Activated CD8-positive, alpha-beta memory T cell treated with anti-CD3 and anti-CD28 coated beads, Interleukin-2, amount 50 U/mL, for 24 hours (primary cell): ENCODE results near the gene CNTNAP4.

Source experiments
- DNase-seq: peaks from one replicate; pipeline ENCODE4 v3.0.0-alpha.2; 2020; ENCODE audit errors: extremely low read depth

Gene CNTNAP4

DNA sequence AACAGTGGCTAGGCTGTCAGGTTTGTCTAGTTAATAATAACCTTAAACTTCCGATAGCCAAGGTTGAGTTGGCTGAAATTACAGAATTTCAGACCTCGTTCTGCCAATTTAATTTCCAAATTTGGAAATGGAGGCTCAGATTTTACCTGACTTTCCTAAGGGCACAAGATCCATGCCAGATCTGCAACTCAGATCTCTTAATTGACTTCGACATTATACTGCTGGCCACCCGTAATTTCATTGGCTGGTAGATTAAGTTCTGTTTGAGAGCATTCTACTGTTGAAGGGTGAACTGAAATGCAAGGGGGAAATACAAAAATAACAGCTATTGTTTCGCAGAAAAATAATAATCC lies 210.8 kb downstream of the CNTNAP4 start:
- no peak for DNase-seq

DNA sequence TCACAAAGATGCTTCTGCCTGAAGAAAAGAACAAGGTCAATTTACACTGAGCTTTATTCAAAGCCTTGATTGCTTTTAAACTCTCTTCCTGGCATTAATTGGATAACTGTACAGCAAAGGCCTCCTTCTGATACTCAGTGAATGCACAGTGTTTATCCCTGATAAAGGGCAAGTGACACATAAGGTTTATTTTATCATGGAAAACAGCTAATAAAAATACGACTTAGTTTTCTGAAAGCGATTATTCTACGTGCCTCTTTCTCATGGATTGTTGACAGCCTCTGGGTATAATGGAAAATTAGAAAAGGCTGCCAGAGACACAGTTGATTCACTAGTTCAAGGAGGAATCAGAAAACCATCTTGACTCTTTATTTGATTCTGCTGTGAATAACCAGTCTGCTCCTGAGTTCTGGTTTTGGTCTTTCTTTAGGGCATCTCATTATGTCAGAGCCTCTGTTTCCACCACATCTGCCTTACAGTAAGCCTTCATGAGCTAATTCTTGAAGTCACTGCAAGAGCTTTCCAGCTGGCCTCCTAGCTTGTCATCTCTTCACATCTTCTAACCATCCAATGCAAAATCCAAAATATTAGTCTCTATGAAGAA lies 212.9 kb downstream of the CNTNAP4 start:
- no peak for DNase-seq

DNA sequence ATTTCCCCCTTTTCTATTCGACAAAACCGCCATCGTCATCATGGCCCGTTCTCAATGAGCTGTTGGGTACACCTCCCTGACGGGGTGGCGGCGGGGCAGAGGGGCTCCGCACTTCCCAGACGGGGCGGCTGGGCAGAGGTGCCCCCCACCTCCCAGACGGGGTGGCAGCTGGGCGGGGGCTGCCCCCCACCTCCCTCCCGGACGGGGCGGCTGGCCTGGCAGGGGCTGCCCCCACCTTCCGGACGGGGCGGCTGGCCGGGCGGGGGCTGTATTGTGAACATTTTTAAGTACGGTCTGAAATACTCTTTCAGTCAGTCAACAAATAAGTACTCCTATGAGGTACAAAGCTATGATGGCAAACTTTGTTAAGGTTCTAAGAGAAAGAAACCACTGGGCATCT lies 222.8 kb downstream of the CNTNAP4 start:
- DNase-seq, result no peak

DNA sequence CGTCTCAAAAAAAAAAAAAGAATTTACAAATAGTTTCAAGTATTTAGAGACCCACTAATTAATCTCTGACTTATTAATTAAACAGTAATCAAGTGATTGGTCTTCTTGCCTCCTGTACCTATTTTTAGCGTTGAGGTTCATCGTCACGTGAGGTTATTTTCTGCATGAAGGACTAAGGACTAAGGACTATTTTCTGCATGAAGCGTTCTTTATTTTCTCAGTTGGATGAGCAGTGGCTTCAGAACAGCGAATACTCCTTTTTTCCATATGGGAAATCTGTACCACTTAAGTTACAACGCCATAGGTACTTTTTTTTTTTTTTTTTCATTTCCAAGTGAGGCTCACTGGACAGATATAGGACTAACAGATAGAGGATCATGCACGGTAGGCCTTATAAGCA lies 224.9 kb downstream of the CNTNAP4 start:
- DNase-seq, result no peak

DNA sequence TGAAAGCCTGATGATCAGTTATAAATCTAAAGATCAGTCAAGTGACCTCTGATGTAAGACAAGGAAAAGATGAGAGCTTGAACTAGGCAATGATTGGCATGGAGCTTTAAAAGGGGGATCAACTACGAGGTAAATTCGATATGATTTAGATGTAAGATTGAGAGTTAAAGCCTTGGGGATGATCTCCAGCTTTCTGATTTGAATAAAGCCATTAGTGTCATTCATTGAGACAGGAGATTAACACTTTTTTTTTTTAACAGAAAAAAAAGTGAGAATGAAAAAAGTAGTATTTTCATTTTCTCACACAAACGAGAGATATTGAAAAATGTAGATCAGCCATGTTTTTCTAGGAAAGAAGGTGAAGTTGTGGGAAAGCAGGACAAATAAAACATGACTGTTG lies 225.4 kb downstream of the CNTNAP4 start:
- DNase-seq, result no peak

DNA sequence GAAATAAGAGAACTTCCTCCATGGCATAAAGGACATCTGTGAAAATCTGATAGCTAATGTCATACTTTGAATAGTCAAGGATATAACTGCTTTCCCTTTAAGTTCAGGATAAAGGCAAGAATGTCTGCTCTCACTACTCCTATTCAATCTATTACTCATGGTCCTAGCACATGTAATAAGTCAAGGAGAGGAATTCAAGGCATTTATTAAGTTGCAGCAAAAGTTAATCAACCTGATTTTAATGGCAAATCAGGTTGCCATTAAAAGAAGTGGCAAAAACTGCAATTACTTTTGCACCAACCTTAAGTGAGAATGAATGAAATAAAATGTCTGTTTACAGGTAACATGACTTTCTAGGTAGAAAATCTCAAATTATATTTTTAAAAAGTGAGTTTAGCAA lies 225.9 kb downstream of the CNTNAP4 start:
- DNase-seq, result no peak

DNA sequence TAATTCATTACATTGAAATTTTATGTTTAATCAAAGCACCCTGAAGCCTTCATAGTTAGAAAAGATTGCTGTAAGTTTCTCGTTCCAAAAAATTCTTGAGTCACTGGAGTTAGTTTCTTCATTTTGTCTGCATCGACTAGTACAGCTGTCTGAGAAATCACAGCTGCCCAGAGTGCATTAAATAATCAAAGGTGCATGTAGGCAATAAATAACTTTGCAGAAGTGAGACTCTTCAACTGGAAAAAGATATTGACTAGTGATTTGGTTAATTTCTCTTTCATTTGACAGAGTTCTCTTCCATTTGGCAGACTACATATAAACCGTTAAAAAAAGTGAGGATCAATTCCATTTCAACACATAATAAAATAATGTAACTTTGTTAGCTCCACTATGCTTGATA lies 234.0 kb downstream of the CNTNAP4 start:
- DNase-seq, result no peak

DNA sequence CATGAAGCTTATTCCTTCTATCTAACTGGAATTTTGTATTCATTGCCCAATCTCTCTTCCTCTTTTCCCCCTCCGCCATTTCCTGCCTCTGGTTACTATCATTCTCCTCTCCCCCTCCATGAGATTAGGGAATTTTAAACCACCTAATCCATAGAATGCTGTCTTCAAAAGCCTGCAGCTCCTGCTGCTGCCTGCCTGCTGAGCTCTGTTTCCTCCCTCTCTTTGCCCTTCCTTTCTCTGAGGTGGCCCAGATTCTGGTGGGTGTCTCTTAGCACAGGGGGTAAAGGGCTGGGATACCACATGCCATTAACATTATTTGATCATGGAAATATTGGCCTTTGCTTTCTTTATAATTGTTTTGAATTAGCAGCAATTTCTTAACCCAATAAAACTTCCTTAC lies 241.6 kb downstream of the CNTNAP4 start:
- no peak for DNase-seq

DNA sequence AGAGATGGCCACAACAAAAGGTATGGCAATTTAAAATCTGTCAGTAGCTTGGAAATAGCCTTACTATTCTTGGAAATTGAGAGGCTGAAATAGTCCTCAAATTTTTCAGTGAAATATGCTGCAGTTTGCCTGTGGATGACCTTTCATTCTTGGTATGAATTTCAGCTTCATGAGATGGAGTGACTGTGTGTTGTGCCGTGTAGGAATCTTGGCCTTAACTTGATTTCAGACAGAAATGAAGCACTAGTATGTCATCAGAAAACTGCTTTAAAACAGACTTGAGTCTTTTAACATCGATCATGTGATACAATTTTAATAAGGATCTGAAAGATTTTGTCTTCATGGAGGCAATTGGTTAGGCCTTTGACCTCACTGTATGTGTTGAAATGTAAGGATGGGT lies 247.2 kb downstream of the CNTNAP4 start:
- DNase-seq, result no peak

DNA sequence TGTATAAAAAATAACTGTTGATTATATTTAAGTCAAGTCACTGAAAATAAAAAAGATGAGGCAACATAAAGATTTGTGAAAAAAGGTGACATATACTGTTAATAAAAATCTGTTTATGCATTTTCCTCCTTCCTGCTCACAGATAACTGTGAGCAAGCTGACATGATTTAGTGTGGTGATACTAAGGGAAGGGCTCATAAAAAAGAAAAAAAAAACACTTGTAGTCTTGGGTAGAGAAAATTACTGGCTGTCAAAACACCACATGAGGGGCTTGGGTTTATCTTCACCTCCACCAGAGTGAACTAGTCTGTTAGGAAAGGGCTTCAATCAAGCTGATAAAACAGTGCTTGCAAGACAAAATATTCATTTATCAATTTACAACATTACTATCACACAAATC lies 247.6 kb downstream of the CNTNAP4 start:
- DNase-seq, result no peak

DNA sequence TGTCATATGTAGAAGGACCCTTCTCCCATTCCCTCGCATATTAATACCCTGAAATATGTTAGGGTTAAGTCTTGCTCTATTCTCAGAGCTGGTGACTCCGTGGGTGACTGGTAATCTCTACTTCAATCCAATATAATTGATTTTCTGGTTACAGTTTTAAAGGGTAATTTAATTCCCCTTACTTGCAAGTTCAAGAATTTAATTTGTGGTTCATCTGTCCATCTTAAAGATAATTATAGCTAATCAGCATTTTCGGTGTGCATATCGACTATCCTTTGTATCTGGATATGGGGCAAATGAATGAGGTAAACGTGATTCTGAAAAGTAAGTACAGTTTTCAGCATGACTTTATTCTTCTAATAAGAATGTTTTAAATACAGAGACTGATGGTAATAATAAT lies 250.0 kb downstream of the CNTNAP4 start:
- no peak for DNase-seq

DNA sequence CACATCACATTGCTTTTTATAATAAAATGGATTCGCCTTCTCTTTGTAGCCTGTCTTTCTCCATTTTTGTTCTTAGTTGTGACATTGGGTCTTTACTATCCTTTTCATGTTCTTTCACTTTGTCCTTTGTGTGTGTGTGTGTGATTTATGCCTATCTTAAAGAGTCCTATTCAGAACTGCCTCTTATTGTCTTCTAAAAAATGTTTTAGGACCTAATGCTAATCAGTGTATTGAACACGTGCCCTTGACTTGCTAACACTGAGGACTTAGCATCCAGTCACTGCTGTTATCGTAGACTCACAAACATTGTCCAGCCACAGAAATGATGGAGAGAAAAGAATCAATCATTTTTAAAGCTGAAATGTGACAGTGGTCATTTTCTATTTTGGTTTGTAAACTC lies 251.9 kb downstream of the CNTNAP4 start:
- DNase-seq, result no peak

DNA sequence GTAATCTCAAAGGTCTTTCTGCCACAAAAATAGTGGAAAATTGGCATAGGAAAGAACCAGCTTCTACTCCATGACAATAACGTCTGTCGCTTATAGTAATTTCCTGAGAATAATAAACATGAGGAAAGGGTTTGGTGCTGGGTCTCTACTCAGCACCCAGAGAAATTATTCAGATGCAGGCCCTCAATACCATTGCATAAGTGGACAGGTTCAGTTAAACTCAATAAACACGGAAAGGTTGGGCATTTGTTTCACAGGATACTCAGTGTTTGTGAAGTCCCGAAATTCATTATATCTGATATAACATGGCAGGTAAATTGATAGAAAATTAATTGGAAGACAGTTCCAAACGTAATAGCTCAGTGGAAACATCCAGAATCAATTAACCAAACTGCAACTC lies 254.0 kb downstream of the CNTNAP4 start:
- no peak for DNase-seq

DNA sequence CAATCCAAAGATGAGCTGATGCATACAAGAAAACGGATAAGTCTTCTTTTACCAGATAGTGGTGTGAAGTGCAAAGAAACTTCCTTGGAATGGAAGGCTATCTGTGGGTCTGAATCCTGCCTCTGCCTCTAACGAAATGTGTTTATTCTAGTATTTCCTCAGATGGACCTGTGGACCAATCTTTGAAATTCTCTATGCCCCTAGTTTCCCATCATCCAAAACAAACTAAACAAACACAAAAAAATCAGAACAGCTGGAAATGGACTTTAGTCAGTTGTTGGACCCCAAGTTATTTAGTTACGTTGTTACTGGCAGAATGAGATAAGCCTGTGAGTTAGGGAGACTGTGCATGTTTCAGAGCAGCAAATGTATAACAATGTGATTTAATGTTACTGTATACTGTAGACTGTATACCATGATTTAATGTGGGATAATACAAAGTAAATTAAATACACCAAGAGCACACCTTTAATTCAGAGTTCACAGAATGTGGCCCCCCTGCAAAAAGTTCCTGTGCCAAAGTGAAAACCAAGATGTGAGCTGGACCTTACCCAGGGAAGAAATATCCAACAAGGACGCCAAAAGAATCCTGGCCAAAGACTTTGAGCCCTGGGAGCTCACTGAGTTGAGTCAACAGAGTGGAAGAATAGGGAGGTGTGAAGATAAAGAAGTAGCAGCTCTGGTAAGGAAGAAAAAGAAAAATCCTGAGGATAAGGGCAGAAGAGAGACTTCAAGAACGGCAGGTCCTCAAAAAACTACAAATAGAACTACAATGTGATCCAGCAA lies 255.2 kb downstream of the CNTNAP4 start:
- no peak for DNase-seq

DNA sequence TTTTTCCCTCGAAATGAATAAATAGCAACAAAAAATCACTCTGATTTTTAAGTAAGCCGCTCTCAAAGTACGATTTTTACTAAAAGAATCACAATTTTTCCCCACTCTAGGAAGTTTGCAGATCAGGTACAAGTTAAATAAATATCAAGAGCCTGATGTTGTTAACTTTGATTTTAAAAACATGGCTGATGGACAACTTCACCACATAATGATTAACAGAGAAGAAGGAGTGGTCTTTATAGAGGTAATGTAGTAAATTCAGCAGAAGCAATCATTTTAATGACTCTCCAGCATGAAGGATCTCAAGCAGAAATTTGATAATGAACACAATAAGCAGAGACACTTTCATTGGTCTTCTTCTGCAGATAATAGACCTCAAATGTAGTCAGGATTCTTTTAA lies 262.4 kb downstream of the CNTNAP4 start:
- DNase-seq, result no peak

DNA sequence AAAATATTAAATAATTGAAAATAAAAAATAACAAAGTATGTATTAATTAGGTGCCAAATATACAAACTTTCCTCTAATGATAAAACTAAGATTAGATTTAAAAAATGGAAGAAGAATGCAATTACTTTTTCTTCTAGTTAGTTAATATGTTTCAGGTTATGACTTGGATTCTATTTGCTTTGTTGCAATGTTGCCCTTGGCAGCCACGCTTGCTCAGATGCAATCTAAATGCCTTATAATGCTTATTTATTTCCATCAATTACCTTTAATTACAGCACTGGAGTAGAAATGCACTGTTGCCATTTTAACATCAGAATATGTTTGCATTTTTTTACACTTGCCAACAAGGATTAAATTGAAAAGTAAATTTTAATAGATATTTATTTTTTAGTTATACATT lies 263.9 kb downstream of the CNTNAP4 start:
- DNase-seq, result no peak

DNA sequence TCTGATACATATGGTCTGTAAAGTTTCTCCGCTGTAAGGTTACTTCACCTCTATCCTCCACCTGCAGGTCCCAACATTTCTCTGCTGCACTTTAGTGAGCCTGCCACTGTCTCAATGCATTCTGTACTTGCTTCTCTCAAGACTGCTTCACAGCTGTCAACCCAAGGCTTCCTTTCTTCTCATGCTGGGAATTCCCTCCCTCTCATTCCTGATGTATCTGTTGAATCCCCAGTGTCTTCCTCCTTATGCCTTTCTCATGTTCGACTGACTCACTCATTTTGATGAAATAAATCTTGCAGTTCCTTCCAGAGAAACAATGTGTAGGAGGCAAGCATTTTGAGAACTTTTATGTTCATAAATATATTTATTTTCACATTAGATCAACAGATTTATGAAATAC lies 288.3 kb downstream of the CNTNAP4 start:
- DNase-seq, result no peak

DNA sequence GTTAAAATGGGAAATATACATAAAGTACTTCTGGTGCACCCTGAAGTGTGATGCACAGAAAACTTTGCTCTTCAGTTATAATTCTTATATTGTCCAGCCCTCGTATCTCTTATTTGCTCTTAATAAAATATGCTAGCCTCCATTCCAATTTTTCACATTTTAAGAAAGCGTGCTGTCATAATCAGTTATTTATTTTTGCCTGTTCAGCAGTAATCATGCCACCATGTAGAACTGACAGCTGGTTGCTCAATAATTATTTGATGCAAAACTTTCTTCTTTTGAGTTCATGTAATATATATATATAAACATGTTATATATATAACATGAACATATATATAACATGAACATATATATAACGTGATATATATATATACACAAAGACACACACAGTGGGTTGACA lies 294.6 kb downstream of the CNTNAP4 start:
- DNase-seq, result no peak

DNA sequence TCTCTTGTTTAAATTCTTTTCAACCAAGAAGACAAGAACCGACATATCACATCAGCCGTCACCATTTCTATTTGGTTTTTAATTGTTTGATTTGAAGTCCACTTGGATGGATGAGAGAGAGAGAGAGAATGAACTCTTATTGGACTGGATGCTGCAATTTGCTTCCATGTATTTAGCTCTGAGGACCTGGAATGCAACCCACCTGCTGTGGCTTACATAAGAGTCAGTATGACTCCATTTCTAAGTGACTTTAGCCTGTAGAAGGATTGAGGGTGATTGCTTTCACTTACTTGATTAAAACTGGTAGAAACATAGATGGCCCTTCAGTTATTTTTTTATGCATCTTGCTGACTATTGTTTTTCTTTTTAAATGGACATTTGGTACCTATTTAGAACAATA lies 296.1 kb downstream of the CNTNAP4 start:
- DNase-seq, result no peak

DNA sequence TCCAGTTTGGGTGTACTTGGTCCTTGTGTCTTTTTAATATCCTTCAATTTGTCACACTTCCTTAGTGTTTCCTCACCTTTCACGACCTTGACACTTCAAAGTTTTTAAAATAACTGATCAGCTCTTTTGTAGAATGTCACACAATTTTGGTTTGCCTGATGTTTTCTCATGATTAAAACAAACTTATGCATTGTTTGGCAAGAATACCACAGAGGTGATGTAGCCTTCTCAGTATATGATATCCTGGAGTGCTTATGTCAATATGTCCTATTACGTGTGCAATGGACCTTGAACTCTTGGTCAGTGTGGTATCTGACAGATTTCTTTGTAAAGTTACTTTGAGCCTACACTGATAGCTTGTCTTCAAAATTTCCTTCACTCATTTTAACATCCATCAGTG lies 297.4 kb downstream of the CNTNAP4 start:
- no peak for DNase-seq

DNA sequence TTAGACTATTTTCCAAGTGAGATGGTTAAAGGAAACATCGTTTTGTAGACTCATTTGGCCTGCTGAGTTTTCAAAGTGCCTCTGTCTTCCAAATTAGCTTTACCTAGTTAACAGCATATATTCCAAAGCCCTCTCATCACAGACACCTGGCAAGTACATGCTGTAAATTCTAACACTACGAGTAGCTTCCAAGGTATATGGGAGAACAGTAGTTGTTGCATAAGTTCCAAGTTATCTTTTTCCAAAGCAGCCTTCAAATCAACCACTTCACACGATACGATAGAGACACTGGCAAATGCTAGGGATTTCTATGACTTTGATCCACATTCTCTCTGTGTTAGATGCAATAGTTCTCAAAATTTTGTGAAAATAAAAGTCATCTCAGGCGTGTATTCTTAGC lies 299.3 kb downstream of the CNTNAP4 start:
- DNase-seq, result no peak

DNA sequence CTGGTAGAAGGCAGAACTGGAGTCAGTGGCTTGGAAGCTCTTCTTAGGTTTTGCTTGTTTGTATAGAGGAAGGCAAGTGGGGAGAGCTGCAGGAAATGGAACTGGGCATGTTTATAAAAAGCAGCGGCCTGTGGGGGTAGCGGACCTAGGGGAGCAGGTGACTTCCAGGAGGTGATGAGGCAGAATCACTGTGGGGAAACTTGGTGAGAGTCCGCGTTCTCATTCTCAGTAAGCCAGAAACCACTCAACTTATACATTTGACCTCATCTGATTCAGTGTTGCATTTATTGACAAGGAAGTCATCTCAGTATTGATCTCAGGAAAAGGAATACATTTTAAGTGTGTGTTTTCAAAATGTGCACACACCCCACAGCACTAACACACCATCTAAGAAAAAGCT lies 299.8 kb downstream of the CNTNAP4 start:
- no peak for DNase-seq

DNA sequence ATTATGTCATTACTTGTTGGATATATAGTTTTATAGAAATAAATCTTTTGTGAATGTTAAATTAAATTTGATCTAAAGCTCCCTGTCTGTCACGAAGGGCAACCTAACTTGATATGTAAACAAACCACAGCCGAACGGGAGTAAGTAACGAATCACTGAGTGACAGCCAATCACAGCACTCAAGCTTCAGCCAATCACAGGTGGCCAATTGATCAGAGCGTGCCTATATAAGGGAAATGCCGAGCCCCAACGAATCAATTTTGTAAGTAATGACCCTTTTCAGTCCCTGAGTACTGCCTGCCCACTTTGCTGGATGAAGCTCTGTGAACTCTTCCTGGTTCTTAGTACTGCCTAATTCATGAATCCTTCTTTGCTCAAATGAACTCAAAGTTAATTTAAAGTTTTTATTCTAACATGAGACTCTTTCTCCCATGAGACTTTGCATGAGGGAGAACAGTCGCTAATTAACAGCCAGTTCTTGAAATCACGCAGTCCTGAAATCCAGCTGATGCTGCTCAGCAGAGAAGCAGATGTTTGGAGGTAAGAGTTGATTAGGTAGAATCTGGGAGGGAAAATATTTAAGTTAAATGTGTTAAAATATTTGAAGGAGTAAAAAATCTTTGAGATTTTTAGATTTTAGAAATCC lies 302.2 kb downstream of the CNTNAP4 start:
- no peak for DNase-seq

DNA sequence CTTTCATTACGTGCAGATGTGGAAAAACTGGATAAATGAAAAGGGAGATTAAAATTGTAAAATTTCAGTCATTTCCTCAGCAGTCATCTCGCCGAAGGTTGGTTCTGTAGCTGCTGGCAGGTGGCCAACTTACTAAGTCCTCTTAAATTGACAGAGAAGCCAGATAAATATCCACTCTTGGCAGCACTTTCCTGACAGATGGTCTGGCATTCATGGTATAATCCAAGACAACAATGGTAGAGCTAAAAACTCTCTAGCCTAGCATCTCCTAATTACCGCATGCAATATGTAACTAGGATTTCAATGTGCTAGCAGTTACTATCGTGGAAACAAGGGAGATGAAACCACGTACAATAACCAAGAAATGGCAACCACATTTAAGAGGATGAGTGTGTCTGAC lies 306.3 kb downstream of the CNTNAP4 start:
- DNase-seq, result no peak
